ENCODE measurements around the gene ATG4B. TPM values are rescaled to one million over a fixed set of nuclear protein-coding genes. Genes with fewer than 3 reads are reported as not detected.

The ATG4B gene
- total RNA-seq, 1 donor from 2014 or later, result 78.1 TPM

- DNase-seq (ENCODE audit: extremely low spot score, unreplicated experiment), result no peak
- Mint-ChIP-seq H3K36me3 (ENCODE audit: unreplicated experiment) (no peaks in the 10 kb centered on the region), H3K27me3 (ENCODE audit: unreplicated experiment) (no peaks in the 10 kb centered on the region), H3K27ac (ENCODE audit: unreplicated experiment) (peak overlapping the region; percentile 1), H3K4me1 (ENCODE audit: unreplicated experiment) (peaks cover 36% of the 10 kb centered on the region), H3K4me3 (ENCODE audit: unreplicated experiment) (peak overlapping the region; percentile 39), H3K9me3 (ENCODE audit: unreplicated experiment) (no peaks in the 10 kb centered on the region)
- no peak for TF ChIP-seq CTCF (IDR thresholded peaks at IDR 0.05)
These were observed 2.8 kb downstream of the ATG4B start for GRCh38 chr2:241640165-241640795.

- Mint-ChIP-seq H3K9me3 (ENCODE audit: unreplicated experiment) (no peaks in the 10 kb centered on the region), H3K27ac (ENCODE audit: unreplicated experiment) (no peak overlapping the region), H3K4me1 (ENCODE audit: unreplicated experiment) (peaks cover 29% of the 10 kb centered on the region), H3K4me3 (ENCODE audit: unreplicated experiment) (no peak overlapping the region), H3K27me3 (ENCODE audit: unreplicated experiment) (no peaks in the 10 kb centered on the region), H3K36me3 (ENCODE audit: unreplicated experiment) (no peaks in the 10 kb centered on the region)
- no peak for DNase-seq (ENCODE audit: extremely low spot score, unreplicated experiment)
- no peak for TF ChIP-seq CTCF (IDR thresholded peaks at IDR 0.05)
These were observed 4.1 kb downstream of the ATG4B start for GRCh38 chr2:241641631-241642030.

- peaks cover 9% of the 10 kb centered on the region for H3K4me1 Mint-ChIP-seq (ENCODE audit: unreplicated experiment)
- no peaks in the 10 kb centered on the region for H3K36me3 Mint-ChIP-seq (ENCODE audit: unreplicated experiment)
- no peak for TF ChIP-seq CTCF (IDR thresholded peaks at IDR 0.05)
- H3K27me3 Mint-ChIP-seq (ENCODE audit: unreplicated experiment), result no peaks in the 10 kb centered on the region
- no peaks in the 10 kb centered on the region for H3K9me3 Mint-ChIP-seq (ENCODE audit: unreplicated experiment)
- H3K4me3 Mint-ChIP-seq (ENCODE audit: unreplicated experiment), result no peak overlapping the region
- no peak overlapping the region for H3K27ac Mint-ChIP-seq (ENCODE audit: unreplicated experiment)
- DNase-seq (ENCODE audit: extremely low spot score, unreplicated experiment), result no peak
These were observed 7.8 kb downstream of the ATG4B start for GRCh38 chr2:241645056-241645914.

GRCh38 chr2:241645915-241646645 lies 8.6 kb downstream of the ATG4B start:
- H3K4me1 Mint-ChIP-seq (ENCODE audit: unreplicated experiment), result peaks cover under 1% of the 10 kb centered on the region
- no peaks in the 10 kb centered on the region for H3K27me3 Mint-ChIP-seq (ENCODE audit: unreplicated experiment)
- no peak for DNase-seq (ENCODE audit: extremely low spot score, unreplicated experiment)
- no peak overlapping the region for H3K4me3 Mint-ChIP-seq (ENCODE audit: unreplicated experiment)
- TF ChIP-seq CTCF (IDR thresholded peaks at IDR 0.05), result no peak
- no peak overlapping the region for H3K27ac Mint-ChIP-seq (ENCODE audit: unreplicated experiment)
- no peaks in the 10 kb centered on the region for H3K9me3 Mint-ChIP-seq (ENCODE audit: unreplicated experiment)
- peaks cover 3% of the 10 kb centered on the region for H3K36me3 Mint-ChIP-seq (ENCODE audit: unreplicated experiment)

- H3K27ac Mint-ChIP-seq (ENCODE audit: unreplicated experiment), result no peak overlapping the region
These were observed 11.0 kb downstream of the ATG4B start for GRCh38 chr2:241648453-241648852.

More at GRCh38 chr2:241648453-241648852, 11.0 kb downstream of the ATG4B start:
- Mint-ChIP-seq H3K4me1 (ENCODE audit: unreplicated experiment) (no peaks in the 10 kb centered on the region), H3K9me3 (ENCODE audit: unreplicated experiment) (no peaks in the 10 kb centered on the region), H3K4me3 (ENCODE audit: unreplicated experiment) (no peak overlapping the region), H3K27me3 (ENCODE audit: unreplicated experiment) (no peaks in the 10 kb centered on the region), H3K36me3 (ENCODE audit: unreplicated experiment) (peaks cover 15% of the 10 kb centered on the region)
- TF ChIP-seq CTCF (IDR thresholded peaks at IDR 0.05), result no peak
- no peak for DNase-seq (ENCODE audit: extremely low spot score, unreplicated experiment)
